Left lung (tissue), 10 donors: ENCODE data around the gene TNKS2. TPM values are rescaled to one million over a fixed set of nuclear protein-coding genes. Genes with fewer than 3 reads are reported as not detected.

Source experiments
- ATAC-seq: fragments of 200-7000 bp; cut with Tn5 transposase; one replicate; pipeline ENCODE4 v1.9.1; 2020; ENCODE audit warnings: moderate library complexity
- DNase-seq, 4 donors: peaks; one replicate each; pipeline ENCODE4 v3.0.0-alpha.2; 2013 to 2020
- H3K27ac ChIP-seq, 2 donors: fragments of 200-600 bp; sonication (generic) in 1 of 2; one replicate each; pipeline versions ENCODE4 v1.5.0 to v1.8.0; 2020 to 2021
- H3K27me3 ChIP-seq, 2 donors: fragments of 200-600 bp; sonication (generic) in 1 of 2; one replicate each; pipeline versions ENCODE4 v1.5.0 to v1.8.0; 2020 to 2021
- H3K36me3 ChIP-seq, 2 donors: fragments of 200-600 bp; sonication (generic) in 1 of 2; one replicate each; pipeline versions ENCODE4 v1.5.0 to v1.8.0; 2020 to 2021
- H3K4me1 ChIP-seq, 2 donors: fragments of 200-600 bp; one replicate each; pipeline ENCODE4 v1.8.0; 2021
- H3K4me3 ChIP-seq, 2 donors: fragments of 200-600 bp; sonication (generic) in 1 of 2; one replicate each; pipeline versions ENCODE4 v1.5.0 to v1.8.0; 2020 to 2021; ENCODE audit warnings: mild to moderate bottlenecking in 1 of 2
- H3K9me3 ChIP-seq, 2 donors: fragments of 200-600 bp; sonication (generic) in 1 of 2; one replicate each; pipeline versions ENCODE4 v1.5.0 to v1.8.0; 2020 to 2021
- intact Hi-C, 2 donors: fragments of 100-400 bp; cut with DNase I; formaldehyde crosslinking; loops; one replicate each; pipeline versions ENCODE4 v1.11.2 to v1.14.2; 2022
- polyA plus RNA-seq, 6 donors: library from polyadenylated mRNA; unstranded; fragments of 120-200 nt; gene quantifications; one replicate each; pipeline ENCODE4 v1.2.1, GENCODE V29; 2013; ENCODE audit not compliant: insufficient read length in 6 of 6
- total RNA-seq, 2 donors: library from RNA; stranded (reverse); fragmentation: NEBNext Ultra II Directional; extraction: Animal tissue kit (Norgen Biotek cat#: 25700); gene quantifications; one replicate each; pipeline ENCODE4 v1.2.1, GENCODE V29; 2021
- TF ChIP-seq, protein P1 (sequence below), 2 donors: fragments of 200-600 bp; sonication (generic) in 1 of 2; IDR thresholded peaks; one replicate each; pipeline versions ENCODE4 v1.5.0 to v1.8.0; 2021; ENCODE audit warnings: antibody characterized with exemption in 2 of 2
- donor health status: DM: no; HTN: yes; CAD: no.
- donor health status: DM: no; HTN: no; CAD: no.

The TNKS2 gene
- total and polyA plus RNA-seq, 8 donors: 37.1 to 66.0 (median 57.7) TPM

GRCh38 chr10:91875779-91876178 lies 77.6 kb downstream of the TNKS2 start:
- Histone ChIP-seq H3K4me3 (no peak overlapping the region), H3K4me1 (no peaks in the 10 kb centered on the region), H3K36me3 (no peaks in the 10 kb centered on the region), H3K27me3 (no peaks in the 10 kb centered on the region), H3K27ac (no peak overlapping the region), H3K9me3 (no peaks in the 10 kb centered on the region)
- TF ChIP-seq, protein P1, sequence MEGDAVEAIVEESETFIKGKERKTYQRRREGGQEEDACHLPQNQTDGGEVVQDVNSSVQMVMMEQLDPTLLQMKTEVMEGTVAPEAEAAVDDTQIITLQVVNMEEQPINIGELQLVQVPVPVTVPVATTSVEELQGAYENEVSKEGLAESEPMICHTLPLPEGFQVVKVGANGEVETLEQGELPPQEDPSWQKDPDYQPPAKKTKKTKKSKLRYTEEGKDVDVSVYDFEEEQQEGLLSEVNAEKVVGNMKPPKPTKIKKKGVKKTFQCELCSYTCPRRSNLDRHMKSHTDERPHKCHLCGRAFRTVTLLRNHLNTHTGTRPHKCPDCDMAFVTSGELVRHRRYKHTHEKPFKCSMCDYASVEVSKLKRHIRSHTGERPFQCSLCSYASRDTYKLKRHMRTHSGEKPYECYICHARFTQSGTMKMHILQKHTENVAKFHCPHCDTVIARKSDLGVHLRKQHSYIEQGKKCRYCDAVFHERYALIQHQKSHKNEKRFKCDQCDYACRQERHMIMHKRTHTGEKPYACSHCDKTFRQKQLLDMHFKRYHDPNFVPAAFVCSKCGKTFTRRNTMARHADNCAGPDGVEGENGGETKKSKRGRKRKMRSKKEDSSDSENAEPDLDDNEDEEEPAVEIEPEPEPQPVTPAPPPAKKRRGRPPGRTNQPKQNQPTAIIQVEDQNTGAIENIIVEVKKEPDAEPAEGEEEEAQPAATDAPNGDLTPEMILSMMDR (IDR thresholded peaks at IDR 0.05): no peak
- no peak for DNase-seq
- intact Hi-C loops: no loop called here
- ATAC-seq: no peak

DNA sequence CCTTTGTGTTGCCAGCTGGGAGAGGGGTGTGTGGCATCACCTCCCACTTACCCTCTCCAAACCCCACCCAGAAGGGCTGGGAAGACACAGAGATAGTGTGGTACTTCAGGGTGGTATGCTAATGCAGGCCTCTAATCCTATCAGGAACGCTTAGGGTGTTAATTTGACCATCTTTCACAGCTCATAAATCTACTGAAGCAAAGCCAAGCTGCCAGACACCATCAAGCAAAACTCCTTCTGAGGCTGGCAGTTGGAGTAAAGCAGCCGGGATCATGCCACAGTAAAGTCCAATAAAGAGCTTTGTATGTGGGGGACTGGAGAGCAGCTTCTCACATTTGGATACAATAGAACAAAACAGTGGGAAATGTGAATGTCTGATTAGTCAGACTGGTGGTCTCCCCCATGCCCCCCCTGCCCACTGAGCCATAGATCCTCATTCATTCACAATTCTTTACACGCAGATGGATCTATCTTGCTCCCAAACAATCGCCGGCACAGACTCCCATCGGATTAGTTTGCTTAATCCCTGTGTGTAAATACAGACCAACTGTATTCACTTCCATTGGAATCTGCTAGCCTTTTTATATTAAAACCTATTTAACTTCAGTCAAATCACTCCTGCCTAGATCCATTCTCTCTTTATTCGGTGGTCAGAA lies 81.4 kb downstream of the TNKS2 start:
- Histone ChIP-seq H3K27ac (no peak overlapping the region), H3K4me1 (no peaks in the 10 kb centered on the region), H3K36me3 (no peaks in the 10 kb centered on the region), H3K27me3 (no peaks in the 10 kb centered on the region), H3K9me3 (no peaks in the 10 kb centered on the region), H3K4me3 (no peak overlapping the region)
- DNase-seq (no peak), ATAC-seq (no peak)
- TF ChIP-seq, protein P1 (IDR thresholded peaks at IDR 0.05): no peak
- intact Hi-C loops: no loop called here

DNA sequence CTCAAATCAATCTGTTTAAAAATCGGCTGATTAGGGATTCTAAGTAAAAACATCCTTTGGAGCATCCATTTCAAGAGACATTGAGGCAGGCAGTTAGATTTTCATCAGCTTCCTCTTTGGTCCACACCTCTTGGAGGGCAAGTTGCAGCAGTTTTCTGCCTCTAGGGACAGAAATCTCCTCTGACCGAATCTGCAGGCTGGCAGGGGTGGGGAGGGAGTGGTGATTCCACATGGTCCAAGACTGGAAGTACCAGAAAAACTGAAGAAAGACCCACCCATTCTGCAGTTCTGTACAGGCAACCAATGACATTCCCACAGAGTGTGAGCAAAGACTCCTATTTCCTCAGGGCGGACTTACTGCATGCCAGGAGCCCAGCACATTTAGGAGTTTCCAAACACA lies 82.1 kb downstream of the TNKS2 start:
- ATAC-seq: no peak
- Histone ChIP-seq H3K27me3 (no peaks in the 10 kb centered on the region), H3K4me1 (no peaks in the 10 kb centered on the region), H3K4me3 (no peak overlapping the region), H3K9me3 (no peaks in the 10 kb centered on the region), H3K27ac (no peak overlapping the region), H3K36me3 (no peaks in the 10 kb centered on the region)
- DNase-seq: peak in 1 of 4 donors; percentile 11
- TF ChIP-seq, protein P1 (IDR thresholded peaks at IDR 0.05): no peak
- intact Hi-C loops: no loop called here

DNA sequence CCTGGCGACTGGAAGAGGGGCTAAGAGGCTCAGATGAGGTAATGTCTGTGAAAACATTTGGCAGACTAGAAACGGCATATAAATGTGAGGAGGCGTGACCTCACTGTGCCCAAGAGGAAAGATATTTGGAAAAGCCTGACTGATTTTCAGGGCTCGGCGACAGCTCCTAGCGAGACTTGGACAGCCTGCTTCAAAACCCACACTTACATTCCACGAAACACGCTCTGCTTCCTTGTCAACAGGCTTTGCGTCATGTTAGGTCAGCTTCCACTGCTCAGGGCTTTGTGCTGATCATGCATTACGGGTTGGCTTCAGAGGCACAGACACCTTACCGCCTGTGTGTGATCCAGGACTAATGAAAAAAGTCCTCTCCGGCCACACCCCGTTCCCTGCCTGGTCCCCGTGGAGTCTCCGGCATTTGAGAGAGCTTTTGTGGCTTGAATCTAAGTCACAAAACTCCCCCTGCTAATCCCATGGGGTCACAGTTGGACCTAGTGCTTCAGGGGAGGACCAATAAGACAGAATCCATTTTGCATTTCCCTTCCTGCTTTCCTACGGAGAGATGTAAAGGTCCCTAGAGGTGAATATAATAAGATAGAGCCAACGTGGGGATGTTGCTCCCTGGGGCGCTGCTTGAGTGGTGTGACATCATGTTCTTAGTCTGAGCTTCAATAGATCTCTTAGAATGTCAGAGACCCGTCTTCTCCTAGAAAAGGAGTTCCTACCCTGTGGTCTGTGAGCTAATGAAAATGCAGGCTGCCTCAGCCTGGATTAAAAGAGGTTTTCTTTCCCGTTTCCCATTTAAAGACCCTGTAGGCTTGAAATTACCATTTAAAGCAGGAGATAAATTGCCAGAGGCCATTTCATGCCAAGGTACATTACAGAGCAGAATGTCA lies 85.6 kb downstream of the TNKS2 start:
- intact Hi-C loops: no loop called here
- H3K9me3 ChIP-seq: no peaks in the 10 kb centered on the region
- H3K36me3 ChIP-seq: no peaks in the 10 kb centered on the region
- ATAC-seq: peak; percentile 87
- TF ChIP-seq, protein P1 (IDR thresholded peaks at IDR 0.05): no peak
- peaks cover 8 to 14% of the 10 kb centered on the region in 2 donors for H3K4me1 ChIP-seq
- H3K27ac ChIP-seq: no peak overlapping the region
- H3K27me3 ChIP-seq: peaks cover 0 to 20% of the 10 kb centered on the region in 2 donors
- DNase-seq: peak in 3 of 4 donors; percentile 32 to 77 (median 36)
- H3K4me3 ChIP-seq: no peak overlapping the region

DNA sequence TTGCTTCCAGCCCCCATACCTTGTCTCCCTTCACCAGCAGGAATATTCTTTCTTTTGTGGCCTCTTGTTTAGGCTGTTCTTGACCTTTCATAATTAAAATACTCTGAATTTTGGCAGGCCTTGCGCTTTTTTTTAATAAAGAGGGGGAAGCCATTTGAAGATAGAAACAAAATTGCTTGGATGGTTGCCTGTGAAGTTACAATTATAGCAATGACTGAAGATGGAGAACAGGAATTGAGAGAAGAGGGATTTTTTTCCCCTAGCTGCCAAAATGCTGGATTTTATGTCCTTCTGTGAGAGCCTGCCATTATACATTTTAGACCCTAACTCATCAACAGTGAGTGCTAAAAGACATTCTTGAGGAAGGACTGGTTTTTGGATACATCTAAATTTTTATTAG lies 86.3 kb downstream of the TNKS2 start:
- H3K27ac ChIP-seq: no peak overlapping the region
- intact Hi-C loops: no loop called here
- no peak overlapping the region for H3K4me3 ChIP-seq
- no peaks in the 10 kb centered on the region for H3K9me3 ChIP-seq
- DNase-seq (peak in 1 of 4 donors; percentile 11), ATAC-seq (no peak)
- TF ChIP-seq, protein P1 (IDR thresholded peaks at IDR 0.05): no peak
- H3K36me3 ChIP-seq: no peaks in the 10 kb centered on the region
- H3K4me1 ChIP-seq: peaks cover 8 to 14% of the 10 kb centered on the region in 2 donors
- peaks cover 0 to 22% of the 10 kb centered on the region in 2 donors for H3K27me3 ChIP-seq
